GM23248 (cell line): ENCODE results near the gene HACD1.

Source experiments
- EZH2 ChIP-seq: fragments of 200-600 bp; sonication (generic); IDR thresholded peaks from 2 replicates; pipeline ENCODE4 v1.6.1; 2018; ENCODE audit warnings: antibody characterized with exemption, mild to moderate bottlenecking; ENCODE audit not compliant: insufficient read depth, poor library complexity, severe bottlenecking
- EZH2phosphoT487 ChIP-seq: fragments of 200-600 bp; sonication (generic); IDR thresholded peaks from 2 replicates; pipeline ENCODE4 v1.6.1; 2018; ENCODE audit warnings: antibody characterized with exemption, moderate library complexity, mild to moderate bottlenecking, low read depth; ENCODE audit not compliant: insufficient read depth

DNA sequence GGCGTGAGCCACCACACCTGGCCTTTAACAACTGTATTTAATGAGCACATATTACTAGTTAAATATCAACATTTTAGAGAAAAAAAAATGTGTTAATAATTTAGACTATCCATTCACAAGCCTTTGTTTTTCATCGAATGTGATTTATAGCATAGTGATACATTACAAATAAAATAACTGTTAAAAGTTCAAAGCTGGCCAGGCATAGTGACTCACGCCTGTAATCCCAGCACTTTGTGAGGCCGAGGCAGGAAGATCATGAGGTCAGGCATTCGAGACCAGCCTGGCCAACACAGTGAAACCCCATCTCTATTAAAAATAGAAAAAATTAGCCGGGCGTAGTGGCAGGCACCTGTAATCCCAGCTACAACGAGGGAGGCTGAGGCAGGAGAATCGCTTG, 72.7 kb downstream of the HACD1 start:
- TF ChIP-seq EZH2, result no peak
- no peak for TF ChIP-seq EZH2phosphoT487
